CD4-positive, alpha-beta T cell treated with Interleukin-6 at 100 ng/mL for 8 hours (primary cell): ENCODE results near the gene PRKCA.
"Not testable (repeated sequence)": the region's sequence is repeated elsewhere in the genome, so short reads cannot be mapped to it uniquely, and the experiment has no call there.

Experiments used
- DNase-seq: peaks from one replicate; pipeline ENCODE4 v3.0.0-alpha.2; 2020; ENCODE audit warnings: mixed read lengths, low spot score

PRKCA gene

GRCh38 chr17:66466106-66466820, 163.8 kb downstream of the PRKCA start:
- DNase-seq: no peak

- no peak for DNase-seq
These were observed 164.5 kb downstream of the PRKCA start for GRCh38 chr17:66466840-66467367.

DNA sequence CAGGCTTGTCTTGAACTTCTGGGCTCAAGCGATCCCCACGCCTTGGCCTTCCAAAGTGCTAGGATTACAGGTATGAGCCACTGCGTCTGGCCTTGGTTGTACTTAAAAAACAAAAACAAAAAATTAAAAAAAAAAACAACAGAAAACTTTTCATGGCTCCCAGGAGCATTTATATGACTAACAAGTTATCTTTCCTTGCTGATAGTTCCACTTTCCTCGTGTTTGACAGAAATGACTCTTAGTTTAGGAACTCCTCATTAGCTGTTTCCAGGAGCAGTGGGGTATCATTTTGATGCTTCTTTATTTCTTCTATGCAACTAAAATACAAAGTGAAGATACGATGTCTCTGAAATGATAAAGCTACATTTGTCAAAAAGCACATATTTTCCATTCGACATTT, 165.4 kb downstream of the PRKCA start:
- no peak for DNase-seq

DNA sequence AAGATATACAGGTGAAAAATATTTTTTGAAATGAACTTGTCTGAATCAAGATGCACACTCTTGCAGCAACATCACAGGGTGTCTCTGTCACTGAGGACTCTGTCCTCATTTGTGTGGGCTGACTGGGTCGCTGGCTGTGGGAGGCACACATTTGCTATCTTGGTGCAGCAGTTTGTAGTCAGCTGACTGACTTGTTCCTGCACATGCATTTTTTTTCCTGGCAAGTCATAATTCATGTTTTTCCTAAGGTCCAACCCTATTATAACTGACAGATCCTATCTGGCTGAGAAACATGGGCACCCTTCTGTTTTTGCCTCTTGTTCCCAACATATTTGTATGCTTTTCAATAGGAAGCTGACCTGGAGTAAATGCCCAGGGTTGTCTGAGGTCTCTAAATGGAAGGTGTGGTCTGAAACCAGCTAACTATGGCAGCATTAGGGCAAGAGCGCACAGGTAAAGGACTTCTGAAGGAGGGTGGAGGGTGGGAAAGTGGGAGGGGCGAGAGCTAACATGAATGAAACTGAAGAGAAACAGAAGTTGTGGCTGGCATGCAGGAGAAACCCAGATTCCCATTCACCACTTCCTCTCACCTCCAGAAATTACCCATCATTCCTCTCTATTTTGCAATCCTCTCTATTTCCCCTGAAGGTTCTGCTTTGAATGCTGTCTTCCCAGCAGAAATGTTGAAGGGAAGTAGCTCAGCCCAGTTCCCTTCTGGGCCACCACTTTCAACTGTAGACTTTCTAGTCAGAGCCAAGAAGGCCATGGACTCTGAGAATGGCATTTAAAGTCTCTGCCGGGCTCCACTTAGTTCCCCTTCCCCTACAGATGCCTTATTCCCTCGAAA, 166.1 kb downstream of the PRKCA start:
- DNase-seq: no peak

DNA sequence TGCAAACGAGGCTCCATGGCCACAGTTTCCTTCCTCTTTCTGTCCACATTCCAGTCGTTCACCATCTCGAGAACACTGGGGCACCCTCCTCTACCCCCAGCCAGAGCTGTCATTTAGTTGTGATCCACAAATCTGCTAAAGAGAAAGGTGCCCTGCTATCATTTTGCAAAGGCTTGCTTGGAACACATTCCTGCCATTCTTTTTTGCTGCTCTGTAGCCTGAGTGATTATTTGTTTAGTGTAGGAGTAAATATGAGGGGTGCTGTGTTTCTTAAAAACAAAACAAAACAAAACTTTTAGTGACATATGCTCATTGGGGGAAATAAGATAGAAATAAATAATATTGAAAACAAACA, 166.7 kb downstream of the PRKCA start:
- no peak for DNase-seq

DNA sequence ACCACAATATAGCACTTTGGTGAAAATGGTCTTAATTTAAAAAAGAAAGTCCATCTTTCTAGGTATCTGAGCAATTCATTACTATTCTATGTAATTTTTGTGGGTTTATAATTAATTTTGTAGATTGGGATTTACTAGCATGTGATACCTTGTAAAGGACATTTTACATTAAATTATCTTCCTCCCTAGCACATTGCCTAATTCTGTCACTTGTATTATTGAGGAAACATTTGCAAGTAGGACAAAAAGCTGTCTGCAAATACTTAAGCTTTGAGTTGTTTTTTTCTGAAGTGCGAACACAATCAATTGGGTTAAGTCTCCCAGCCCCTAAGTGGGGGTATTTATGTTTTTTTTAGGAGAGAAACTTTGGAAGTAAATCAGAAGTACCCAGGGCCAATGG, 167.0 kb downstream of the PRKCA start:
- DNase-seq: no peak

GRCh38 chr17:66469890-66470289, 167.5 kb downstream of the PRKCA start:
- DNase-seq: no peak

- no peak for DNase-seq
These were observed 169.7 kb downstream of the PRKCA start for GRCh38 chr17:66472123-66472522.

- DNase-seq: no peak
These were observed 171.8 kb downstream of the PRKCA start for GRCh38 chr17:66474258-66474657.

GRCh38 chr17:66474806-66475497, 172.5 kb downstream of the PRKCA start:
- no peak for DNase-seq

GRCh38 chr17:66476014-66476413, 173.6 kb downstream of the PRKCA start:
- DNase-seq: no peak

GRCh38 chr17:66477615-66478283, 175.3 kb downstream of the PRKCA start:
- no peak for DNase-seq

- DNase-seq: not testable (repeated sequence)
These were observed 176.9 kb downstream of the PRKCA start for GRCh38 chr17:66479230-66479889.

DNA sequence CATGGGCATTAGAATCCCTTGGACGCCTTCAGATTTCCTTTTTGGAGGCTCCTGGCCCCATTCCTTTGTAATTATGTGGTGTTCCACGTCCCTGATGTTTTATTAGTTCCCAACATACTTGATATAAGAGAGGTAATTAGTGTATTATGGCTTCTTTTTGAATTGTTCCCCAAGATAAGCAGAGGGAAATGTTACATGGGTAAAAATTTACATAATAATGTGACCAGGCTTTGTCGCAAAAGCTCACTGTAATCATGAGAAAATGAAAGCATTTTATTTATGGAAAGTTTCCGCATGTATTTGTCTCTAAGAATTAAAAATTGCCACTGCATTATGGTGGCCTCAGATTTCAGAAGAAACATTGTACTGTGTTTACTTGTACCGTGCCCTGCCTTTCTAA, 177.8 kb downstream of the PRKCA start:
- no peak for DNase-seq

- DNase-seq: no peak
These were observed 178.4 kb downstream of the PRKCA start for GRCh38 chr17:66480802-66481201.

GRCh38 chr17:66481271-66481670, 178.9 kb downstream of the PRKCA start:
- DNase-seq: no peak

DNA sequence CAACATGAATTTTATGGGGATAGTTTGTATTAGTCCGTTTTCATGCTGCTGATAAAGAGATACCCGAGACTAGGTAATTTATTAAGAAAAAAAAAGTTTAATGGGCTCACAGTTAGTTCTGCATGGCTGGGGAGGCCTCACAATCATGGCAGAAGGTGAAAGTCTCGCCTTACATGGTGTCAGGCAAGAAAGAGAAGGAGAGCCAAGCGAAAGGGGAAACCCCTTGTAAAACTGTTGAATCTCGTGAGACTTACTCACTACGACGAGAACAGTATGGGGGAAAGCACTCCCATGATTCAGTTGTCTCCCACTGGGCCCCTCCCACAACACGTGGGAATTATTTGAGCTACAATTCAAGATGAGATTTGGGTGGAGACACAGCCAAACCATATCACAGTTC, 181.5 kb downstream of the PRKCA start:
- DNase-seq: no peak

DNA sequence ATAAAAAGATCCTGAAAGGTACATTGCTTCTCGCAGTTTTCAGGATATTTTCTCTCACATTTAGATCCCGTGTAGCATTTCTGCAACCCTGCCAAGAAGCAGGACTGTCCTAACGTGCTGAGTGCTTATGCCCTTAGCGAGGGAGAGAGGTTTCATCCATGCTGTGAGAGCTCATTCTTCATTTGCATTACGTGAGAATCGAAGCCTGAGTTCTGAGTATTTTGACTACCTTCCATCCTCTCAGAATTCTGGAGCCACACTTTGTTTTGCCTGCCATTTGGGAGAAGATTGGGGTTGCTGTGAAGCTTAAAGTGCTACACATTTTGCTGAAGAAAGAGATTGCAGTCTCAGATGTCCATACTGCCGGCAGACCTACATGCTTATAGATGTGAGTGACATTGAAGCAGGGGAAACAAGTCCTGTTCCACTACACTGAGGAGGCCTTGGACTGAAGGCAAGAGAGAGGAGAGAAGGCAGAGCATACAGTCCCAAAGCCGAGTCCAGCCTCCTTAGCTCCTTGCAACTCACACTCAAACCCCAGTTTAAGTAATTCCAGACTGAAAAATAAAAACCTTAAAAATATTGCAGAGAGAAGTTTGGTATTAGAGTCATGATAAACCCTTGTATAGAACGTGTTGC, 183.0 kb downstream of the PRKCA start:
- DNase-seq: no peak

GRCh38 chr17:66487121-66487520, 184.7 kb downstream of the PRKCA start:
- DNase-seq: no peak

DNA sequence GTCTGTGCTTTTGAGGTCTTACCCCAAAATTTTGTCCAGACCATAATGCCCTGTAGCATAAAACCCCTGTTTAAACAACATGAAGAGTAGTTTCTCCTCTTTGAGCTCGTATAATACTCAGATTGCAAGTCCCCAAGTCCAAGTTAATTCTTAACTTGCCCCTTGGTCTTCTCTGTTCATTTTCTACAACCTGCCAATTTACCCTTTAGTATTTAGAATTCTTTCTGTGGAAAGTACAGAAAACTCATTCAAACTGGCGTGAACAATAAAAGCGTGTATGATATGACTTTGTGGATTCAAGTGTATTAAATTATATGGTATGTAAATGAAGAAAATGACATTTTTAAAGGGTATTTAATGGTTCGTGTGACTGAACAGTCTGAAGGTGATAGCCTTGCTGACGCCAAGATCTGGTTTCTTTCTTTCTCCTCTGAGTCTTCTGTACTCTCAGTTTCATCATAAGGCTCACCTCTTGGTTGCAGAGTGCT, 185.6 kb downstream of the PRKCA start:
- DNase-seq: no peak

GRCh38 chr17:66488864-66489263, 186.5 kb downstream of the PRKCA start:
- DNase-seq: no peak
